ENCODE data around the gene TPX2.

GRCh38 chr20:31707994-31708735 lies 30.9 kb upstream of the TPX2 start:
- TF ChIP-seq CTCF (IDR thresholded peaks at IDR 0.05) (peak in 1 of 6 experiments; percentile 21), POLR2A (IDR thresholded peaks at IDR 0.05) (peak in 1 of 2 donors; percentile 18)
